ENCODE data around the gene MAP4K2. TPM values are rescaled to one million over a fixed set of nuclear protein-coding genes. Genes with fewer than 3 reads are reported as not detected.
A peak's percentile ranks its signal among the peaks of the same experiment; 100 is the strongest.

Gene MAP4K2
- total RNA-seq, 1 experiment from 2014 or later = 24.7 TPM

DNA sequence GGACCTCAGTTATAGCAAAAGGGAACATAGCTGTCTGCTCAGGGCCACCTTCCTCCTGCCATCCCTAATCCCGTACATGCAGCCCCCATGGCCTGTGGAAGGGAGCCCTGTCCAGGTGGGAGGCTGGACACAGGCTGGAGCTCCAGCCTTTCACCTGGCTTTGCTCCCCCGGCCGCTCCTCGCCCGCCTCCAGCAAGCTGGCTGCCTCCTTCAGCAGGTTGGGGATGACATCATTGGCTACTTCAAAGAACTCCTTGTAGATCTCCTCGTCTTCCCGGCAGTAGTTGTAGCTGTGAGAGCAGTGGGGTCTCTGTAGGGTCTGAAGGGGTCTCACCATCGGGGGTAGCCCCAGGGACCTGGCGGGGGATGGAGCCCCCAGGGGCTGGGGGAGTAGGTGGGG is 2.5 kb upstream of the MAP4K2 start:
- H4K91ac ChIP-seq (ENCODE audit: insufficient read length, low read depth, low read length) = no peak overlapping the region
- DNase-seq = peak; percentile 20
- no peak overlapping the region for H4K8ac ChIP-seq (replicated peaks; ENCODE audit: insufficient read length, low read depth, low read length)
- H2BK5ac ChIP-seq (ENCODE audit: insufficient read length, low read length) = no peak overlapping the region
- H2BK120ac ChIP-seq (ENCODE audit: low read depth, low read length, poor library complexity, severe bottlenecking) = no peak overlapping the region
- H3K4ac ChIP-seq (ENCODE audit: low read depth, low read length) = no peak overlapping the region
- H3K23ac ChIP-seq (ENCODE audit: insufficient read length, low read depth, low read length) = no peak overlapping the region
- no peak overlapping the region for H2AK5ac ChIP-seq (ENCODE audit: insufficient read length, low read length)
- no peak overlapping the region for H2BK20ac ChIP-seq (ENCODE audit: low read depth, low read length, poor library complexity, severe bottlenecking)
- H3K4me1 ChIP-seq (ENCODE audit: insufficient read depth, low read length) = no peaks in the 10 kb centered on the region
- no peaks in the 10 kb centered on the region for H3K79me1 ChIP-seq (ENCODE audit: insufficient read depth, low read depth, low read length, poor library complexity, severe bottlenecking)
- Mint-ChIP-seq H3K27ac (peak overlapping the region in 1 of 3 experiments; percentile 69; a peak in 3 of 7 replicates), H3K27me3 (ENCODE audit: low read depth) (no peaks in the 10 kb centered on the region), H3K4me3 (no peak overlapping the region; a peak in 1 of 5 replicates), H3K36me3 (ENCODE audit: insufficient read depth in 1 of 3, low read depth in 3 of 3) (peaks cover 6 to 38% (median 27%) of the 10 kb centered on the region in 3 experiments; a peak in 6 of 7 replicates), H3K9me3 (no peaks in the 10 kb centered on the region), H3K4me1 (peaks cover 17 to 20% of the 10 kb centered on the region in 2 experiments)
- no peaks in the 10 kb centered on the region for H3K9me3 ChIP-seq (ENCODE audit: control insufficient read depth, low read depth, low read length)
- H2BK15ac ChIP-seq (ENCODE audit: low read depth, low read length) = no peak overlapping the region
- no peak overlapping the region for H3K56ac ChIP-seq (ENCODE audit: insufficient read length, low read depth, low read length)
- H3K79me2 ChIP-seq (ENCODE audit: insufficient read depth, low read length) = no peaks in the 10 kb centered on the region
- no peak overlapping the region for H3T11ph ChIP-seq (ENCODE audit: low read length)
- H3K27ac ChIP-seq (ENCODE audit: insufficient read length, low read depth, low read length) = no peak overlapping the region
- no peaks in the 10 kb centered on the region for H4K20me1 ChIP-seq (ENCODE audit: control insufficient read depth, insufficient read depth, insufficient read length)
- no CpG with 5 or more reads among the region's 9 CpGs for WGBS (ENCODE audit: extremely low coverage, insufficient read length, low lambda C conversion rate)
- no peak overlapping the region for H2AFZ ChIP-seq (ENCODE audit: low read length)
- TF ChIP-seq, protein P1, sequence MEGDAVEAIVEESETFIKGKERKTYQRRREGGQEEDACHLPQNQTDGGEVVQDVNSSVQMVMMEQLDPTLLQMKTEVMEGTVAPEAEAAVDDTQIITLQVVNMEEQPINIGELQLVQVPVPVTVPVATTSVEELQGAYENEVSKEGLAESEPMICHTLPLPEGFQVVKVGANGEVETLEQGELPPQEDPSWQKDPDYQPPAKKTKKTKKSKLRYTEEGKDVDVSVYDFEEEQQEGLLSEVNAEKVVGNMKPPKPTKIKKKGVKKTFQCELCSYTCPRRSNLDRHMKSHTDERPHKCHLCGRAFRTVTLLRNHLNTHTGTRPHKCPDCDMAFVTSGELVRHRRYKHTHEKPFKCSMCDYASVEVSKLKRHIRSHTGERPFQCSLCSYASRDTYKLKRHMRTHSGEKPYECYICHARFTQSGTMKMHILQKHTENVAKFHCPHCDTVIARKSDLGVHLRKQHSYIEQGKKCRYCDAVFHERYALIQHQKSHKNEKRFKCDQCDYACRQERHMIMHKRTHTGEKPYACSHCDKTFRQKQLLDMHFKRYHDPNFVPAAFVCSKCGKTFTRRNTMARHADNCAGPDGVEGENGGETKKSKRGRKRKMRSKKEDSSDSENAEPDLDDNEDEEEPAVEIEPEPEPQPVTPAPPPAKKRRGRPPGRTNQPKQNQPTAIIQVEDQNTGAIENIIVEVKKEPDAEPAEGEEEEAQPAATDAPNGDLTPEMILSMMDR (conservative IDR thresholded peaks at IDR 0.05) = no peak
- no peak overlapping the region for H3K18ac ChIP-seq (ENCODE audit: insufficient read length, low read depth, low read length)
- H3K23me2 ChIP-seq (ENCODE audit: insufficient read length, low read depth, low read length, poor library complexity, severe bottlenecking) = peaks cover 19% of the 10 kb centered on the region
- no peak overlapping the region for H3K4me2 ChIP-seq (ENCODE audit: insufficient read depth, insufficient read length, low read length)
- no peak overlapping the region for H3K9ac ChIP-seq (ENCODE audit: extremely low read depth, insufficient read length, low read length)
- H3K27me3 ChIP-seq (ENCODE audit: insufficient read depth, low read length) = no peaks in the 10 kb centered on the region
- no peak overlapping the region for H2BK12ac ChIP-seq (ENCODE audit: insufficient read length, low read depth, low read length)
- H3K14ac ChIP-seq (ENCODE audit: insufficient read depth, low read length) = no peak overlapping the region
- no peak overlapping the region for H4K5ac ChIP-seq (ENCODE audit: insufficient read length, low read depth, low read length)

Data from H9 (cell line).